ENCODE data around the gene MEN1. TPM values are rescaled to one million over a fixed set of nuclear protein-coding genes. Genes with fewer than 3 reads are reported as not detected.

Gene MEN1
- total and polyA plus RNA-seq, 2 of the 13 experiments (the other 11 are each of a cell fraction or from before 2014, with no cell fraction given) = 20.5 to 27.3 TPM

- no peaks in the 10 kb centered on the region for H3K27me3 ChIP-seq (ENCODE audit: control insufficient read depth in 1 of 2, insufficient read depth in 2 of 2, low read length in 2 of 2)
- peaks cover 43% of the 10 kb centered on the region for H3K4me1 ChIP-seq (ENCODE audit: insufficient read depth, low read length)
- ATAC-seq = no peak
- 57% methylated on average over 5 of the region's 5 CpGs for WGBS (ENCODE audit: low lambda C conversion rate)
- intact Hi-C loops (cut with micrococcal nuclease; ENCODE audit: unreplicated experiment) = no loop called here
- CTCF ChIA-PET (ENCODE audit: low intra/inter-chr PET ratio, low total read pairs) = no interaction called here
- in situ Hi-C loops (cut with HindIII; ENCODE audit: extremely low pct_ligation_motif_present, low pct_unique_long_range_greater_than_20kb) = no loop called here
- H3K79me2 ChIP-seq (ENCODE audit: insufficient read depth, low read length) = no peaks in the 10 kb centered on the region
- no peak overlapping the region for H2AFZ ChIP-seq (ENCODE audit: low read length)
- no peaks in the 10 kb centered on the region; a peak in 1 of 5 replicates for H3K36me3 ChIP-seq (replicated peaks in 1 of 2; ENCODE audit: control insufficient read depth in 1 of 2, insufficient read depth in 2 of 2, low read length in 2 of 2)
- no peak for DNase-seq (ENCODE audit: low spot score)
- POLR2A ChIA-PET = no interaction called here
- H3K4me3 ChIP-seq (replicated peaks in 1 of 3; ENCODE audit: insufficient read depth in 1 of 3, low read depth in 2 of 3, low read length in 3 of 3) = no peak overlapping the region
- H3K9ac ChIP-seq (ENCODE audit: insufficient read depth, low read depth, low read length) = no peak overlapping the region
- no TSS peak for BruUV-seq (replicated peaks)
- H3K4me2 ChIP-seq (ENCODE audit: low read depth, low read length) = no peak overlapping the region
- no peak overlapping the region for H3K27ac ChIP-seq (ENCODE audit: extremely low read length, insufficient read depth, low read length)
- H4K20me1 ChIP-seq (ENCODE audit: insufficient read depth, low read length) = no peaks in the 10 kb centered on the region
- no peak for FAIRE-seq
- no peaks in the 10 kb centered on the region for H3K9me3 ChIP-seq (ENCODE audit: low read length)
- TF ChIP-seq HIC2 (CRISPR knock-in tag; IDR thresholded peaks at IDR 0.05; ENCODE audit: low read depth) = no peak
- no peak for TF ChIP-seq ZNF124 (CRISPR knock-in tag; IDR thresholded peaks at IDR 0.05)
- no peak for TF ChIP-seq NBN (conservative IDR thresholded peaks at IDR 0.05)
- TF ChIP-seq, protein P1, sequence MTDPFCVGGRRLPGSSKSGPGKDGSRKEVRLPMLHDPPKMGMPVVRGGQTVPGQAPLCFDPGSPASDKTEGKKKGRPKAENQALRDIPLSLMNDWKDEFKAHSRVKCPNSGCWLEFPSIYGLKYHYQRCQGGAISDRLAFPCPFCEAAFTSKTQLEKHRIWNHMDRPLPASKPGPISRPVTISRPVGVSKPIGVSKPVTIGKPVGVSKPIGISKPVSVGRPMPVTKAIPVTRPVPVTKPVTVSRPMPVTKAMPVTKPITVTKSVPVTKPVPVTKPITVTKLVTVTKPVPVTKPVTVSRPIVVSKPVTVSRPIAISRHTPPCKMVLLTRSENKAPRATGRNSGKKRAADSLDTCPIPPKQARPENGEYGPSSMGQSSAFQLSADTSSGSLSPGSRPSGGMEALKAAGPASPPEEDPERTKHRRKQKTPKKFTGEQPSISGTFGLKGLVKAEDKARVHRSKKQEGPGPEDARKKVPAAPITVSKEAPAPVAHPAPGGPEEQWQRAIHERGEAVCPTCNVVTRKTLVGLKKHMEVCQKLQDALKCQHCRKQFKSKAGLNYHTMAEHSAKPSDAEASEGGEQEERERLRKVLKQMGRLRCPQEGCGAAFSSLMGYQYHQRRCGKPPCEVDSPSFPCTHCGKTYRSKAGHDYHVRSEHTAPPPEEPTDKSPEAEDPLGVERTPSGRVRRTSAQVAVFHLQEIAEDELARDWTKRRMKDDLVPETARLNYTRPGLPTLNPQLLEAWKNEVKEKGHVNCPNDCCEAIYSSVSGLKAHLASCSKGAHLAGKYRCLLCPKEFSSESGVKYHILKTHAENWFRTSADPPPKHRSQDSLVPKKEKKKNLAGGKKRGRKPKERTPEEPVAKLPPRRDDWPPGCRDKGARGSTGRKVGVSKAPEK (CRISPR knock-in tag; IDR thresholded peaks at IDR 0.05; ENCODE audit: borderline replicate concordance) = no peak
- TF ChIP-seq POGK (CRISPR knock-in tag; conservative IDR thresholded peaks at IDR 0.05) = no peak
- TF ChIP-seq, protein P2, sequence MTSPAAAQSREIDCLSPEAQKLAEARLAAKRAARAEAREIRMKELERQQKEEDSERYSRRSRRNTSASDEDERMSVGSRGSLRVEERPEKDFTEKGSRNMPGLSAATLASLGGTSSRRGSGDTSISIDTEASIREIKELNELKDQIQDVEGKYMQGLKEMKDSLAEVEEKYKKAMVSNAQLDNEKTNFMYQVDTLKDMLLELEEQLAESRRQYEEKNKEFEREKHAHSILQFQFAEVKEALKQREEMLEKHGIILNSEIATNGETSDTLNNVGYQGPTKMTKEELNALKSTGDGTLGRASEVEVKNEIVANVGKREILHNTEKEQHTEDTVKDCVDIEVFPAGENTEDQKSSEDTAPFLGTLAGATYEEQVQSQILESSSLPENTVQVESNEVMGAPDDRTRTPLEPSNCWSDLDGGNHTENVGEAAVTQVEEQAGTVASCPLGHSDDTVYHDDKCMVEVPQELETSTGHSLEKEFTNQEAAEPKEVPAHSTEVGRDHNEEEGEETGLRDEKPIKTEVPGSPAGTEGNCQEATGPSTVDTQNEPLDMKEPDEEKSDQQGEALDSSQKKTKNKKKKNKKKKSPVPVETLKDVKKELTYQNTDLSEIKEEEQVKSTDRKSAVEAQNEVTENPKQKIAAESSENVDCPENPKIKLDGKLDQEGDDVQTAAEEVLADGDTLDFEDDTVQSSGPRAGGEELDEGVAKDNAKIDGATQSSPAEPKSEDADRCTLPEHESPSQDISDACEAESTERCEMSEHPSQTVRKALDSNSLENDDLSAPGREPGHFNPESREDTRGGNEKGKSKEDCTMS (CRISPR knock-in tag; conservative IDR thresholded peaks at IDR 0.05) = no peak
- no peak for TF ChIP-seq JUN (CRISPR knock-in tag; IDR thresholded peaks at IDR 0.05)
- TF ChIP-seq MTF2 (CRISPR knock-in tag; IDR thresholded peaks at IDR 0.05; ENCODE audit: borderline replicate concordance) = no peak
- no peak for TF ChIP-seq ADNP (CRISPR knock-in tag; IDR thresholded peaks at IDR 0.05)
- TF ChIP-seq, protein P3, sequence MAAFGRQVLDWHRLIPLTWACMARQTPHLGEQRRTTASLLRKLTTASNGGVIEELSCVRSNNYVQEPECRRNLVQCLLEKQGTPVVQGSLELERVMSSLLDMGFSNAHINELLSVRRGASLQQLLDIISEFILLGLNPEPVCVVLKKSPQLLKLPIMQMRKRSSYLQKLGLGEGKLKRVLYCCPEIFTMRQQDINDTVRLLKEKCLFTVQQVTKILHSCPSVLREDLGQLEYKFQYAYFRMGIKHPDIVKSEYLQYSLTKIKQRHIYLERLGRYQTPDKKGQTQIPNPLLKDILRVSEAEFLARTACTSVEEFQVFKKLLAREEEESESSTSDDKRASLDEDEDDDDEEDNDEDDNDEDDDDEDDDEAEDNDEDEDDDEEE (CRISPR knock-in tag; IDR thresholded peaks at IDR 0.05) = no peak
- TF ChIP-seq CREB1 (IDR thresholded peaks at IDR 0.05) = no peak
- TF ChIP-seq CREB1 (CRISPR knock-in tag; IDR thresholded peaks at IDR 0.05) = no peak
- no peak for TF ChIP-seq KAT2B (IDR thresholded peaks at IDR 0.05; ENCODE audit: borderline replicate concordance, low read depth, low read length)
- TF ChIP-seq FOXM1 (CRISPR knock-in tag; IDR thresholded peaks at IDR 0.05) = no peak
- no peak for TF ChIP-seq CBX5 (CRISPR knock-in tag; IDR thresholded peaks at IDR 0.05; ENCODE audit: borderline replicate concordance)
- TF ChIP-seq ZSCAN20 (CRISPR knock-in tag; IDR thresholded peaks at IDR 0.05; ENCODE audit: borderline replicate concordance) = no peak
- no peak for TF ChIP-seq AKAP8 (CRISPR knock-in tag; IDR thresholded peaks at IDR 0.05)
These were observed 3.5 kb upstream of the MEN1 start for GRCh38 chr11:64813826-64814225.

Data from HepG2 (cell line).